ENCODE results near the gene AOX1.

- TF ChIP-seq CTCF (IDR thresholded peaks at IDR 0.05) (no peak), POLR2AphosphoS5 (IDR thresholded peaks at IDR 0.05; ENCODE audit: low read depth, low read length) (no peak), TCF7L2 (IDR thresholded peaks at IDR 0.05; ENCODE audit: low read depth, low read length) (no peak)
Measured at GRCh38 chr2:200588076-200588678, 2.4 kb downstream of the AOX1 start.

Data from Panc1 (cell line).